GM18858 (cell line): ENCODE measurements around the gene FRMD3.

Source experiments
- ATAC-seq: cut with Tn5 transposase; IDR thresholded peaks from one replicate; pipeline ENCODE4 v1.9.1; 2021; ENCODE audit not compliant: unreplicated experiment

The FRMD3 gene

DNA sequence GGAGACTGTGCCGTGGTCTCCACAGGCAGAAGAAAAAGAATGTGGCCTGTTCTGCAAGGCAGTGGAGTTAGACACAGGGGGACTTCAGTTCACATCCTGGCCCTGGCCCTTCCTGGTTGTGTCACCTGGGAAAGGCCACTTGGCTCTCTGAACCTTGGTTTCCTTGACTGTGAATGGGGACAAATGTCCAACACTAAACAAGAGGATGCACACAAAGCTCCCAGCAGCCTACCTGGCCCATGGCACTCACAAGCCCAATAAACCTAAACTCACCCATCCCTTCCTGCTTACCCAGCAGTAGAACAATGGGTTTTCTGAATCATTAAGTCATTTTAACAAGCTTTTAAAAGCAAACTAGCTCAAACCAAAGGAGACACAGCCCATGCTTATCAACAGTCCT is 103.9 kb downstream of the FRMD3 start:
- ATAC-seq: no peak

- ATAC-seq: no peak
These were observed 104.4 kb downstream of the FRMD3 start for GRCh38 chr9:83433846-83434245.

GRCh38 chr9:83432877-83433550 is 105.2 kb downstream of the FRMD3 start:
- ATAC-seq: no peak

DNA sequence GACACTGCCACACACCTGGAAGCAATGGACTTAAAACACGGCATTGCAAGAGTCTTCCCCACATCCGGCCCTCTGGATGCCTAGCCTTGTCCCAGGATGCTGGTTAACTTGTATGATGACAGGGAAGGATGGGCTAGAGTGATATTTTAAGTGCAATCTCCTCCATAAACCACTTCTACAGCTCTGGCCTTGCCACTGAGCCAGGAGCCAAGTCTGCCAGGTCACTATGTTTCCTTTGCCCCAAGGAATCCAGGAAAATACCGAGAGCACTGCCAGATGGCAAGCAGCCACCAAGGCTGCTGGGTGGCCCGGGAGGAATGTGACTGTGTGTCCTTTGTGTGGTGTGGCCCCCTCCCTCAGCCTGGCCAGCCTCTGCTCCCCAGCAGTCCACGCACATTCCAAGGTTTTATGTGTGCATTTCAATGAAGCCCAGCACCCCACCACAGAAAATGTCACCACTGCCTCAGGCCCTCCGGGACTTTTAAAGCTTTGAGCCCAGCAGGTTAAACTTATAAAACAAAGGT is 106.0 kb downstream of the FRMD3 start:
- no peak for ATAC-seq

DNA sequence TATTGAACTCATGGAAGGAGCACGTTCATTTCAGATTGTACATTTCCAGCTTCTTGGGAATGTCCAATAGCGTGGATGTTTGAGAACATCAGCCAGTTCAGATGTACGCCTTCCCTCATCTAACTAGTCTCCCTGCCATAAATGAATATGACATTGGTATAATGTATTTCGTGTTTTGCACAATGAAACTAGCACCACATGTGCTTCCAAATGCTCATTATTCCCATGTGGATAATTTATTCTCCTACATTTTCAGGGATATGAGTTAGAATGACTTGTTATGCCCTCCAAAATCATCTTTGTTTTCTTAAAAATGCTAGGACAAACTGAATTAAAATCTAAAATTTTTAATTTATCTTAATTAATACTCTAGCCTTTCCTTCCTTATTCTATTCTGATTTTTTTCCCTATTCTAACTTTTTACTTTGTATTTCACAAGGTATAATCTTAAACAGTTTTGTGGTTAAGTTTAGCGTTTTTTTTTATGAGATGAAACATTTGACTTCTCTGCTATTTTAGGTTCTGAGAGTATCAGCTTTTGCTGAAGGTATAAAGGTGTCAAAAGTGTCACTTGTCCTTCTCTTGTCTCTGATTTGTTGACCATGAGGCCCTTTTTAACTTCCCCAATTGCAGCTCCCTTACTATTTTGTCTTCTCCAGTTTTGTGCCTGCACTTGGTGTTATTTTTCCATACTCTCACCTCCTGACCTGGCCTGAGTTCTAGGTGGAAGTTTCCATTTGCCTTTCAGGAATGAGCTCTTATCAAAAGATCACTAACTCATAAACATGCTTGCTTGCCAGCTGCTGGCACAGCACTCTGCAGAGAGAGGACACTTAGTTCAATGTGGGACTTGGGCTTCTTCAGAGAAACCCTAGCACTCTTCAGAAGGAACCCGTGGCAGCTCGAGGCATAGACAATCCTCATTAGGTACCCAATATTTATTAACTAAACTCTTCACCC is 106.8 kb downstream of the FRMD3 start:
- no peak for ATAC-seq

DNA sequence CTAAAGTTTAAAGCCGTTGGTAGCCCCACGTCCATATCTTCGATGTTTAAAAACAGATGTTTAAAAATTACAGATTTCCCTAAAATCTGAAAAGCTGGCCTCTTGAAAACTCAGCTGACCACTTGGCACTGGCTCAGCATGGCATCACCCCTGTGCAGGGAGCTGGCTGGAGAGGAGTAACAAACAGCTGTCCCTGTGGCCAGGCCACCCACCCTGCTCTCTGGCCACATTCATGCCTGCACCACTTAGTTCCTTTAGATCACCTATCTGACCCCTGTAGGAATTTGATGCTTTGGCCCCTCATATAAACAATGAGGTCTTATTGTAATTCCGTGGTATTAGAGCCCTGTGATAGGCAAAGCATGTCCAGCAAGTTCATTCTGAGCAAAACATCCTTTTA is 107.5 kb downstream of the FRMD3 start:
- ATAC-seq: no peak

- no peak for ATAC-seq
These were observed 109.0 kb downstream of the FRMD3 start for GRCh38 chr9:83429229-83429628.

DNA sequence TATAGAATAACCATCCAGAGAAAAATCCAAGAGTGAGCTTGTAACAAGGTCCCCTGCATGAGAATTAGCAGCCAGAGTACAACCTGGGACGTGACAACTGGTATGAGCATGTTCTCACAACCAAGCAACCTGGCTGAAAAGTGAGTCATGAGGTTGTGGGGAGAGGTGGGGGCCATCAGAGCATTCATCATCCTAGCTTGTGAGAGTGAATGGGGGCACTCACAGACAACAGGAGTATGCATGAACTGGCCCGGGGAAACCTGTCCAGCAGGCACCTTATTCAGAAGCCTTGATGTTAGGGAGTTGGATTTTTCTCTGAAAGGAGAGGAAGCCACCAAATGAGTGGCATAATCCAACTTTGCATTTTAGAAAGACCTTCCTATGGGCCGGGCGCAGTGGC is 113.0 kb downstream of the FRMD3 start:
- ATAC-seq: no peak

- no peak for ATAC-seq
These were observed 113.4 kb downstream of the FRMD3 start for GRCh38 chr9:83424831-83425230.

GRCh38 chr9:83423815-83424707 is 114.1 kb downstream of the FRMD3 start:
- no peak for ATAC-seq

DNA sequence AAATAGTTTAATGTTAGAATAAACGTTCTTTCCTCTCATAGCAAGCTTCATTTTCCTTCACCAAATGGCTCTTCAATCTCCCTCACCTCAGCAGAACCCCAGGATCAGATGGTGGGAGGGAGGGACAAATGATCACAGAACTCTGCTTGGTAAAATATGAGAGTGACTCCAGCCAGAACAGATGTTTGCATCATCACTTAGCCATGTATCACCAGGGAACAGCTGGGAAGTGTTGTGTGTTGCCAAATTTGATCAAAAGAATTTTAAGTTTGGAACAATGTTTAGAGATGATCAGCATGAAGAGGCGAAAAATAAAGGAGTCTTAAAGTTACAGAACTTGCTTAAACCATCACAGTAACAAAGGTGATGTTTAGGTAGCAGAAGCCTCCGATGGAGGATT is 115.7 kb downstream of the FRMD3 start:
- ATAC-seq: no peak

GRCh38 chr9:83420486-83420885 is 117.7 kb downstream of the FRMD3 start:
- ATAC-seq: no peak

- no peak for ATAC-seq
These were observed 118.2 kb downstream of the FRMD3 start for GRCh38 chr9:83419961-83420360.

DNA sequence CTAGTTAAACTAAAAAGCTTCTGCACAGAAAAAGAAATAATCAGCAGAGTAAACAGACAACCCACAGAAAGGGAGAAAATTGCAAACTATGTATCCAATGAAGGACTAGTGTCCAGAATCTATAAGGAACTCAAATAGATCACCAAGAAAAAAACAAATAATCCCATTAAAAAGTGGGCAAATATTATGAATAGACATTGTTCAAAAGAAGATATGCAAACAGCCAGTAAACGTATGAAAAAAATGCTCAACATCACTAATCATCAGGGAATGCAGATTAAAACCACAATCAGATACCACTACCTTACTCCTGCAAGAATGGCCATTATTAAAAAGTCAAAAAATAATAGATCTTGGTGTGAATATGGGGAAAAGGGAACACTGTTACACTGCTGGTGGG is 119.9 kb downstream of the FRMD3 start:
- no peak for ATAC-seq

DNA sequence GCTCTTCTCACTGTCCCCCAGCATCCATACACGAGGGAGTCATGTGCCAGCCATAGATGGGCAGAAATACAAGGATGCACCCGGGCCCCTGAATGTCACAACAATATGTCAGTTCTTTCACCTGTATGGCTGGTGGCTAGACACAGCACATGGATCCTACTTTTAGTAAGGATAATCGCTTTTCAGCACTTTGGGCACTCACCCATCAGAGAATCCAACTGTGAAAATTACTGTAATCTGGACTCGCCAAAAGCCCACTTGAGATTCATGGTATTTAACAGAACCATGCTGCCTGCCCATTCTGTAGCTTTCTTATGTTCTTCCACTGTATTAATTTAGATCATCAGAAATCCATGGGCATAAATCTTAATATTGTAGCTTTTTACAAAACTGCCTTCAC is 124.8 kb downstream of the FRMD3 start:
- ATAC-seq: no peak

GRCh38 chr9:83410701-83411100 is 127.5 kb downstream of the FRMD3 start:
- ATAC-seq: no peak

- no peak for ATAC-seq
These were observed 131.3 kb downstream of the FRMD3 start for GRCh38 chr9:83406921-83407320.

- ATAC-seq: no peak
These were observed 132.4 kb downstream of the FRMD3 start for GRCh38 chr9:83405759-83406158.

DNA sequence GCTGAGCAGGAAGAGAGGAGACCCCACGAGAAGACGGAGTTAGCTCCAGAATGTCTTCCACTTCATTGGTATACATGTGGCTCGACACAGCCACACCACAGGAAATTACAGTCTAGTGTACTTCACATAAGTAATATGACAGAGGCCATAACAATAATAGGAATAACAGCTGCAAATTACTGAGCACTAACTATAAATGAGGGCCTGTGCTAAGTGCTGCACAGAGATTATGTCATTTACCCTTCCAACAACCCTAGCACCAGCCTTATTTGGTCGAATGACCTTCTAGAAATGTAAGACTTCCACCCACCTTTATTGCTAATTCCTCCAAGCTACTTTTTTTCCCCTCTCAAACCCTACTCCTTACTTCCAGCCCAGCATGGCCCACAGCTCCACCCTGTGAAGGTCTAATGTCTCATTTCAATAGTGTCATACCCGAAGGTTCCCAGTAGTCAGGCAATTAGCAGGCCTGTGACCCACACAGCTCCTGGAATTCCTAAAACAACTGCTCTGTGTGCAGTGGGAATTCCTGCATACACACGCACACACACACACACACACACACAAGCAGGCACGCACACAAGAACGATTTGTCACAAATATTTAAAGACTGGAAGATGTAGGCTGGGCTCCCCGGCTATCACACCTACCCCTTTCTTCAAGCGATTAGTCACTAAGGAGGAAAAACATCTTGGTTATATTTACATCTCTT is 134.5 kb downstream of the FRMD3 start:
- no peak for ATAC-seq

DNA sequence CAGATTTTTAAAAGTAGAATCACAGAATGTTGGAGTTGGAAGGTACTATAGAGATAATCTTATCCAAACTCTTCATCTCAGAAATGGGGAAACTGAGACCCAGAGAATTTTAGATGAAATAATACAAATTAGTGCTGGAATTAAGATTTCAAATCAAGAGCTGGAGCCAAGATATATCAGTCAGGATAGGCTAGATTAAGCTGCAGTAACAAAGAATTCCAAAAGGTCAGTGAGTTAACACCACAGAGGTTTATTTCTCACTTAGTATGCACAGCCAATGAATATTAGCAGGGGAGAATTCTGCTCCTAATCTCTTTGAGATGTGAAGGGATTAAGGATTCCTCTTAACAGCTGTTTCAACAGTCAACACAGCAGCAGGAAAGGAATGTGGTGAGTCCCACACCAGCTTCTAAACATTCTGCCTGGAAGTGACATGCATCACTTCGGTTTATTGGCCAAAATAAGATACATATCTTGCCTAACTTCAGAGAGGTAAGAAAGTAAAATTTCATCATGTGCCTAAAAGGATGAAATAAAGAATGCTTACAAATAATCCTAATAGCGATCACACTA is 136.8 kb downstream of the FRMD3 start:
- ATAC-seq: no peak
